Keratinocyte (primary cell): Measurements from ENCODE around the gene SRCIN1. TPM values are rescaled to one million over a fixed set of nuclear protein-coding genes. Genes with fewer than 3 reads are reported as not detected.
"Not testable (repeated sequence)": the region's sequence is repeated elsewhere in the genome, so short reads cannot be mapped to it uniquely, and the experiment has no call there.

Experiments
- DNase-seq: peaks from one replicate; pipeline ENCODE4 v3.0.0-alpha.2; 2011; ENCODE audit warnings: low read depth, missing footprints, low spot score
- FAIRE-seq: peaks from 2 replicates; lab custom pipeline; 2011; peaks lifted over from hg19 to GRCh38; lab: Jason Lieb, UNC
- H2AFZ ChIP-seq: 2 replicates; pipeline ENCODE4 v1.6.0; 2012; ENCODE audit warnings: low read length, control low read depth, inconsistent platforms; ENCODE audit not compliant: control insufficient read depth
- H3K27ac ChIP-seq: 2 replicates; pipeline ENCODE4 v1.5.1; 2011; ENCODE audit warnings: low read length; ENCODE audit not compliant: control insufficient read depth, insufficient read depth
- H3K27me3 ChIP-seq: 3 replicates; pipeline ENCODE4 v1.6.0; 2011; ENCODE audit warnings: low read length; ENCODE audit not compliant: control insufficient read depth, insufficient read depth; ENCODE audit errors: extremely low read depth
- H3K36me3 ChIP-seq, 2 experiments: 2 replicates in 1 of 2; 3 replicates in 1 of 2; pipeline ENCODE4 v1.5.1; 2011; ENCODE audit warnings: low read length in 2 of 2, mild to moderate bottlenecking in 1 of 2; ENCODE audit not compliant: control insufficient read depth in 2 of 2, insufficient read depth in 2 of 2; ENCODE audit errors: extremely low read depth in 1 of 2
- H3K4me1 ChIP-seq: 3 replicates; pipeline ENCODE4 v1.5.1; 2011; ENCODE audit warnings: low read length; ENCODE audit not compliant: control insufficient read depth, insufficient read depth; ENCODE audit errors: extremely low read depth
- H3K4me2 ChIP-seq: 3 replicates; pipeline ENCODE4 v1.6.0; 2011; ENCODE audit warnings: low read depth, low read length; ENCODE audit not compliant: control insufficient read depth, insufficient read depth; ENCODE audit errors: extremely low read depth
- H3K4me3 ChIP-seq, 3 experiments: fragments of 200-600 bp in 1 of 3; sonication (generic) in 1 of 3; 2 replicates in 2 of 3; 3 replicates in 1 of 3; pipeline ENCODE4 v1.5.1; 2011 to 2016; ENCODE audit warnings: low read length in 3 of 3, mild to moderate bottlenecking in 3 of 3, control low read depth in 2 of 3, inconsistent platforms in 1 of 3, low read depth in 1 of 3, mixed read lengths in 1 of 3, mixed run types in 1 of 3, moderate library complexity in 1 of 3; ENCODE audit not compliant: control insufficient read depth in 2 of 3, insufficient read depth in 2 of 3; ENCODE audit errors: extremely low read depth in 1 of 3
- H3K79me2 ChIP-seq: 2 replicates; pipeline ENCODE4 v1.6.0; 2012; ENCODE audit warnings: low read length; ENCODE audit not compliant: control insufficient read depth, insufficient read depth
- H3K9ac ChIP-seq: 3 replicates; pipeline ENCODE4 v1.6.0; 2011; ENCODE audit warnings: low read length; ENCODE audit not compliant: control insufficient read depth, insufficient read depth; ENCODE audit errors: extremely low read depth
- H3K9me1 ChIP-seq: 3 replicates; pipeline ENCODE4 v1.6.0; 2011; ENCODE audit warnings: low read length; ENCODE audit not compliant: control insufficient read depth, insufficient read depth; ENCODE audit errors: extremely low read depth
- H3K9me3 ChIP-seq: 2 replicates; pipeline ENCODE4 v1.5.1; 2012; ENCODE audit warnings: low read depth, low read length; ENCODE audit not compliant: control insufficient read depth
- H4K20me1 ChIP-seq: 3 replicates; pipeline ENCODE4 v1.6.0; 2011; ENCODE audit warnings: low read length; ENCODE audit not compliant: control insufficient read depth, insufficient read depth; ENCODE audit errors: extremely low read depth
- EZH2 ChIP-seq: IDR thresholded peaks from one replicate; pipeline ENCODE4 v1.6.1; 2012; ENCODE audit warnings: inconsistent platforms, mild to moderate bottlenecking, low read length, moderate library complexity
- dilution Hi-C: fragments of 300-500 bp; cut with MboI; formaldehyde crosslinking; loops from one replicate; pipeline ENCODE4 v1.7.0; 2020; ENCODE audit warnings: low sequenced_read_pairs; ENCODE audit not compliant: extremely low pct_ligation_motif_present
- polyA plus RNA-seq, 5 experiments: library from polyadenylated mRNA; depleted of rRNA in 3 of 5; stranded (reverse) in 3 of 5; stranded (forward) in 1 of 5; unstranded in 1 of 5; fragments of >200 nt; gene quantifications; 1 replicate in 1 of 5; 2 replicates in 3 of 5; 3 replicates in 1 of 5; pipeline versions ENCODE4 v1.2.1 to v1.2.3, GENCODE V29; 2011 to 2012; ENCODE audit warnings: missing spikeins in 2 of 5, low read depth in 1 of 5, low replicate concordance in 1 of 5
- TF ChIP-seq, protein P1 (sequence below), 3 experiments: IDR thresholded peaks in 1 of 3; conservative IDR thresholded peaks in 1 of 3; optimal IDR thresholded peaks in 1 of 3; 2 replicates in 2 of 3; 3 replicates in 1 of 3; pipeline versions ENCODE3 to v1.5.1; 2011; ENCODE audit warnings: low read length in 3 of 3, mild to moderate bottlenecking in 3 of 3, moderate library complexity in 2 of 3, control low read depth in 1 of 3, inconsistent platforms in 1 of 3; ENCODE audit not compliant: insufficient read depth in 2 of 3; ENCODE audit errors: extremely low read depth in 1 of 3

Gene SRCIN1
- polyA plus RNA-seq, 1 donor (not counting 4 experiments of a cell fraction or from before 2014, with no cell fraction given): 0.37 TPM

GRCh38 chr17:38485146-38485468 lies 120.6 kb downstream of the SRCIN1 start:
- no peak overlapping the region for H3K27ac ChIP-seq
- no peaks in the 10 kb centered on the region for H3K79me2 ChIP-seq
- no peak overlapping the region for H3K4me3 ChIP-seq
- TF ChIP-seq EZH2: no peak
- TF ChIP-seq, protein P1, sequence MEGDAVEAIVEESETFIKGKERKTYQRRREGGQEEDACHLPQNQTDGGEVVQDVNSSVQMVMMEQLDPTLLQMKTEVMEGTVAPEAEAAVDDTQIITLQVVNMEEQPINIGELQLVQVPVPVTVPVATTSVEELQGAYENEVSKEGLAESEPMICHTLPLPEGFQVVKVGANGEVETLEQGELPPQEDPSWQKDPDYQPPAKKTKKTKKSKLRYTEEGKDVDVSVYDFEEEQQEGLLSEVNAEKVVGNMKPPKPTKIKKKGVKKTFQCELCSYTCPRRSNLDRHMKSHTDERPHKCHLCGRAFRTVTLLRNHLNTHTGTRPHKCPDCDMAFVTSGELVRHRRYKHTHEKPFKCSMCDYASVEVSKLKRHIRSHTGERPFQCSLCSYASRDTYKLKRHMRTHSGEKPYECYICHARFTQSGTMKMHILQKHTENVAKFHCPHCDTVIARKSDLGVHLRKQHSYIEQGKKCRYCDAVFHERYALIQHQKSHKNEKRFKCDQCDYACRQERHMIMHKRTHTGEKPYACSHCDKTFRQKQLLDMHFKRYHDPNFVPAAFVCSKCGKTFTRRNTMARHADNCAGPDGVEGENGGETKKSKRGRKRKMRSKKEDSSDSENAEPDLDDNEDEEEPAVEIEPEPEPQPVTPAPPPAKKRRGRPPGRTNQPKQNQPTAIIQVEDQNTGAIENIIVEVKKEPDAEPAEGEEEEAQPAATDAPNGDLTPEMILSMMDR (optimal IDR thresholded peaks at IDR 0.05 in 1 of 3, IDR thresholded peaks at IDR 0.05 in 1 of 3, conservative IDR thresholded peaks at IDR 0.05 in 1 of 3; ENCODE audit: extremely low read depth in 1 of 3, insufficient read depth in 2 of 3, low read length in 3 of 3): no peak
- peaks cover 4 to 9% of the 10 kb centered on the region in 2 experiments for H3K36me3 ChIP-seq
- H3K9ac ChIP-seq: no peak overlapping the region
- dilution Hi-C loops: no loop called here
- H2AFZ ChIP-seq: no peak overlapping the region
- H3K4me2 ChIP-seq: no peak overlapping the region
- H3K4me1 ChIP-seq: peaks cover 8% of the 10 kb centered on the region
- H3K9me1 ChIP-seq: no peaks in the 10 kb centered on the region
- DNase-seq (no peak), FAIRE-seq (no peak)
- H3K27me3 ChIP-seq: no peaks in the 10 kb centered on the region
- no peaks in the 10 kb centered on the region for H3K9me3 ChIP-seq
- H4K20me1 ChIP-seq: no peaks in the 10 kb centered on the region

GRCh38 chr17:38484242-38485145 lies 121.3 kb downstream of the SRCIN1 start:
- H3K27ac ChIP-seq, H2AFZ ChIP-seq, H3K27me3 ChIP-seq, H3K9me1 ChIP-seq, dilution Hi-C loops, H3K4me1 ChIP-seq, H3K9me3 ChIP-seq, DNase-seq, H3K79me2 ChIP-seq, H3K4me3 ChIP-seq, H4K20me1 ChIP-seq, H3K4me2 ChIP-seq, FAIRE-seq, H3K36me3 ChIP-seq: not testable (repeated sequence)
- TF ChIP-seq, protein P1 (optimal IDR thresholded peaks at IDR 0.05 in 1 of 3, IDR thresholded peaks at IDR 0.05 in 1 of 3, conservative IDR thresholded peaks at IDR 0.05 in 1 of 3; ENCODE audit: extremely low read depth in 1 of 3, insufficient read depth in 2 of 3, low read length in 3 of 3): peak in 2 of 3 experiments; percentile 59 to 71
- H3K9ac ChIP-seq: peak overlapping the region; percentile 28

DNA sequence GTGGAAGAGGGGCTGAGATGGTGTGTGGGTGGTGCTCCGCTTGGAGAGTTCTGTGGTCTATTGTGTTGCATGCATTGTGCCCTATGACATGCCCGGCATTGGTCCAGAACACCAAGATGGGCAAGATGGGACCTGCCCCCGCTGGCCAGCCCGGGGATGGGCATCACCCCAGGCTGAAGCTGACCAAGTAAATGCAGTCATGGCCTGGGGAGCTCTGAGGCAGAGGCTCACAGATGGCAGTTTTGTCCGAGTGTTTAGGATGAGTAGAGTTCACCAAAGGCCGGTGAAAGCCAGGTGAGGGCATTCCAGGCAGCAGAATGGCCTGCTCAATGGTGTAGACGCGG lies 123.1 kb downstream of the SRCIN1 start:
- H3K4me3 ChIP-seq, H3K27me3 ChIP-seq, H3K79me2 ChIP-seq, dilution Hi-C loops, H3K9me3 ChIP-seq, FAIRE-seq, H3K27ac ChIP-seq, H2AFZ ChIP-seq, H4K20me1 ChIP-seq, H3K4me1 ChIP-seq, H3K4me2 ChIP-seq, H3K9me1 ChIP-seq, DNase-seq, H3K9ac ChIP-seq: not testable (repeated sequence)
- H3K36me3 ChIP-seq: peaks cover 7 to 14% of the 10 kb centered on the region in 2 experiments
